ENCODE results near the gene HNRNPA2B1.
"Not testable (repeated sequence)": the region's sequence is repeated elsewhere in the genome, so short reads cannot be mapped to it uniquely, and the experiment has no call there.

Gene HNRNPA2B1

GRCh38 chr7:26160896-26161295 lies 39.6 kb downstream of the HNRNPA2B1 start:
- DNase-seq, result no peak

GRCh38 chr7:26159243-26159642 lies 41.3 kb downstream of the HNRNPA2B1 start:
- no peak for DNase-seq

GRCh38 chr7:26157520-26158105 lies 42.9 kb downstream of the HNRNPA2B1 start:
- no peak for DNase-seq

- peak; percentile 85 for DNase-seq
These were observed 43.8 kb downstream of the HNRNPA2B1 start for GRCh38 chr7:26156451-26157420.

GRCh38 chr7:26155531-26156375 lies 44.8 kb downstream of the HNRNPA2B1 start:
- DNase-seq, result no peak

- DNase-seq, result peak; percentile 51
These were observed 46.4 kb downstream of the HNRNPA2B1 start for GRCh38 chr7:26153823-26154783.

GRCh38 chr7:26153241-26153822 lies 47.2 kb downstream of the HNRNPA2B1 start:
- DNase-seq, result peak; percentile 19

DNA sequence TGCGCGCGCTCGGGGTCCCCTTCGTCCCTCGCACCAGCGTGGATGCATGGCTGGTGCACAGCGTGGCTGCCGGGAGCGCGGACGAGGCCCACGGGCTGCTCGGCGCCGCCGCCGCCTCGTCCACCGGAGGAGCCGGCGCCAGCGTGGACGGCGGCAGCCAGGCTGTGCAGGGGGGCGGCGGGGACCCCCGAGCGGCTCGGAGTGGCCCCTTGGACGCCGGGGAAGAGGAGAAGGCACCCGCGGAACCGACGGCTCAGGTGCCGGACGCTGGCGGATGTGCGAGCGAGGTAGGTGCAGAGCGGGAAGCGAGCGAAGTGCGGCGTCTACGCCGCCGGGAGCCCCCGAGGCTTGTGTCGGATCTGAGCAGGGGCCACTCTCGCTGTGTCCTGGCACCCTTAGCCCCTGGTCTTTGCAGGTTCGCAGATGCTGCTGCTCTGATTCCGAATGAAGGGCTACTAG lies 47.7 kb downstream of the HNRNPA2B1 start:
- peak; percentile 39 for DNase-seq

GRCh38 chr7:26151953-26152781 lies 48.4 kb downstream of the HNRNPA2B1 start, which contains the start of gene NFE2L3:
NFE2L3 (plus strand) TSS chr7:26152198; CDS start chr7:26152499, 301 bp downstream.
- DNase-seq, result peak; percentile 89

GRCh38 chr7:26151650-26151952 lies 48.9 kb downstream of the HNRNPA2B1 start:
- no peak for DNase-seq

- DNase-seq, result peak; percentile 28
These were observed 49.5 kb downstream of the HNRNPA2B1 start for GRCh38 chr7:26151096-26151495.

DNA sequence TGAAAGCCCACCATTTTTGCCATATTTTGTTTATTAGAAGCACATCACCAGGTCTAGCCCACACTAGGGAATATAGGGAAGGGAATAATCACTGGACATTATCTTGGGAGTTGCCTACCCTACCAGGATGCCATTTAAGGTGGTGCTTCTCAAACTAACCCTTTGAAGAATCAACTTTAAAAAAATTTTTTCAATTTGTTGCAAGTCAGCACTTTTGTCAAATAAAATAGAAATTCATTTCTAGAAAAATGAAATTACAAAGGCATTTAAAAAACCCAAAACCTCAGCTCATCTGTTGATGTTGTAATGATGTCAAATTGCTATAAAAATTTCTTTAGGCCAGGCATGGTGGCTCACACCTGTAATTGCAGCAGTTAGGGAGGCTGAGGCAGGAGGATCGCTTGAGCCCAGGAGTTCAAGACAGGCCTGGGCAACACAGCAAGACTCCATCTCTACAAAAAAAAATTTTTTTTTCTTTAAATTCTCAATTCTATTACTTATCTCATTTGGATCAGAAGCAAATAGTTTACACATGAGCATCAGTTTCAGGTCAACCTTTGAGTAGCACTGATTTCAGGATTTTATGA lies 51.1 kb downstream of the HNRNPA2B1 start:
- no peak for DNase-seq

- DNase-seq, result not testable (repeated sequence)
These were observed 52.2 kb downstream of the HNRNPA2B1 start for GRCh38 chr7:26148307-26148700.

GRCh38 chr7:26147646-26148306 lies 52.8 kb downstream of the HNRNPA2B1 start:
- not testable (repeated sequence) for DNase-seq

- no peak for DNase-seq
These were observed 53.5 kb downstream of the HNRNPA2B1 start for GRCh38 chr7:26147030-26147429.

DNA sequence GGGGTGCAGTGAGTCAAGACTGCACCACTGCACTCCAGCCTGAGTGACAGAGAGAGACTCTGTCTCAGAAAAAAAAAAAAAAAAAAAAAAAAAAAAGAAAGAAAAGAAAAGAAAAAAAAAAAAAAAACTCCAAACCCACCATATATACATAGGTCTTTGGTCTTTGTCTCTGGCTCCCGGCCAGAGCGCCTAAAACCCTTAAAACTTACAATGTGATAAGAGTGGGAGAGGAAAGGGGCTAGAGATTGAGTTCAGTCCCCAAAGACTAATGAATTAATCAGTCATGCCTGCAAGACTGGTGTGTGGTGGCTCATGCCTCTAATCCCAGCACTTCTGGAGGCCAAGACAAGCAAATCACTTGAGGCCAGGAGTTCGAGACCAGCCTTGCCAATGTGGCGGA lies 55.3 kb downstream of the HNRNPA2B1 start:
- DNase-seq, result no peak

DNA sequence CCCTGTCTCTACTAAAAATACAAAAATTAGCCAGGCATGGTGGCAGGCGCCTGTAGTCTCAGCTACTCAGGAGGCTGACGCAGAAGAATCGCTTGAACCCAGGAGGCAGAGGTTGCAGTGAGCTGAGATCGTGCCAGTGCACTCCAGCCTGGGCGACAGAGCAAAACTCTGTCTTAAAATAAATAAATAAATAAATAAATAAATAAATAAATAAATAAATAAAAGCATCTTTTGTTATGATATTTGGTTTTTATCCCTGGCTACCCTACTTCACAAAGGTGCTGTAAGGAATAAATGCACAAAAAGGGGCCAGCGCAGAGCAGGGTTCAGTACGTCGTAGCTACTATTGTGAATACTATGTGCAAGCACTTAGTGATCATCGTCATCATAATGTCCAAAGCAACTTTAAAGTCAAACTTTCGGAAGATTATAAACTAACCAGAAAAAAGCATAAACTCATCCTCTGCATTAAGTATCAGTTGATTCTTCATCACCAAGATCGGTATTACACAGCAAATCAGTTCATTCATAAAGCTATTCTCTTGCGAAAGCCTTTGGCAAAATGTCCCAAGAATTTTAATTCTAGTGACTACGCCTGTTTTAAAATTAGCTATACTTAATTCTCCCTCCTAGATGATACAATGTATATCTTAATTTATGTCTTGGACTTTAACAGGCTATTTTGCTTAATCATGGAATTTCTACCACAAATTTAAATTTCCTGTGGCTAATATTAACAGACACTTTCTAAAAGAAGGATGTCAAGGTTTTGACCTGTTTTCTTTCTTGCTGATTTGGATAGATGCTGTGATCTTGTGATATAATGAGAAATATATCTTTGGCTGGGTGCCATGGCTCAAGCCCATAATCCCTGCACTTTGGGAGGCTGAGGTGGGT lies 56.1 kb downstream of the HNRNPA2B1 start:
- DNase-seq, result no peak

DNA sequence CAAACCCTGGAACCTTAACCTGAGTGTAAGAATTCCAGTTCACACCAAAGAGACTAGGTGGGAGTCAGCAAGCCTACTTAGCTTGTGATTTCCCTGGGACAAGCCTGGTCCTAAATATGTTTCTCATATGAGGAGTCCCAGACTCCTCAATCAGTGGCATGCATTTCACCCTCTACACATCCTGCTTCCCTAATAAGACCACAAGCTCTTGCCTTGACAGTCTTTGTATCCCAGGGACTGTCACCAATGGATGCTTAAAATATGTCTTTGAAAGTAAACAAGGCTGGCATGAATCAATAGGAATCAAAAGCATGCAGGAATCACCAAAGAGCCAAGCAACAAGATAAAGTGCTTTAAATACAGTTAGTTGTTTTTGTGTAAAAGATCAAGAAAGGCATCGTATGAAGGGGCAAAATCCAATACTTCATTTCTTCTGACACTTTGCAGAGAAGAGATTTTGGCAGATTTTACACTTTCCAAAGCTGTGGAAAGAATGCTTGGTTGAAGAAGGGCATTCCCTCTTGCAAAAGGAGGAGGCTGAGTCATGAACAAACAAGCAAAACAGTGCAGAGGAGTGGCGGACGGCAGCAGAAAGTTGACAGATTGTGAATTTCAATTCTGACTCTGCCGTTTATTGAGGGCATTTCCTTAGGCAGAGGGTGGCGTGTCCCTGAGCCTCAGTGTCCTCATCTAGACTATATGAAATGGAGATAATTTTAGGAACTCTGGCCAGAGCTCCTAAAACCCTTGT lies 57.1 kb downstream of the HNRNPA2B1 start:
- no peak for DNase-seq
